Measurements from ENCODE around the gene ASB17.

GRCh38 chr1:75908717-75909152 is 23.5 kb downstream of the ASB17 start:
- TF ChIP-seq CHD4 (IDR thresholded peaks at IDR 0.05) (no peak), CTCF (IDR thresholded peaks at IDR 0.05 in 2 of 3, conservative IDR thresholded peaks at IDR 0.05 in 1 of 3; ENCODE audit: control insufficient read depth in 2 of 3, extremely low read depth in 1 of 3, insufficient read depth in 1 of 3, low read depth in 3 of 3, low read length in 3 of 3) (peak; percentile 45 to 69 (median 53); a peak in 4 of 6 replicates), KDM1A (IDR thresholded peaks at IDR 0.05; ENCODE audit: borderline replicate concordance) (no peak), BHLHE40 (IDR thresholded peaks at IDR 0.05; ENCODE audit: borderline replicate concordance in 1 of 2, low read depth in 2 of 2, low read length in 1 of 2) (no peak), PKNOX1 (IDR thresholded peaks at IDR 0.05) (no peak), SKIL (IDR thresholded peaks at IDR 0.05; ENCODE audit: low read depth, poor library complexity, severe bottlenecking) (no peak), CREB1 (IDR thresholded peaks at IDR 0.05; ENCODE audit: low read depth) (no peak), FOXM1 (IDR thresholded peaks at IDR 0.05; ENCODE audit: low read depth, low read length) (0 out of 2 replicates have a peak, but pooled peaks have one; percentile 19), SREBF2 (IDR thresholded peaks at IDR 0.05; ENCODE audit: low read length) (no peak), RCOR1 (conservative IDR thresholded peaks at IDR 0.05; ENCODE audit: low read depth, low read length) (no peak)

Data from GM12878 (cell line).